ENCODE results near the gene TCF4. TPM values are rescaled to one million over a fixed set of nuclear protein-coding genes. Genes with fewer than 3 reads are reported as not detected.

The TCF4 gene
- polyA plus RNA-seq, 1 experiment = 47.3 TPM

GRCh38 chr18:55235094-55235461 lies 352.9 kb downstream of the TCF4 start:
- ChIA-PET POLR2A (interaction anchor here (0.9 kb wide), 1 partner anchor 87 kb away, joined by 4 read pairs; no protein-coding TSS in a partner anchor), CTCF (interaction anchor here (0.5 to 3.1 kb wide), 72 partner anchors 8 to 1447 kb away, joined by 3 to 36 read pairs (median 4); no protein-coding TSS in a partner anchor)
- no peaks in the 10 kb centered on the region for H3K9me3 ChIP-seq (ENCODE audit: control insufficient read depth, insufficient read depth, low read length)
- no peak for DNase-seq (ENCODE audit: low read depth, low spot score)
- TF ChIP-seq CTCF (IDR thresholded peaks at IDR 0.05; ENCODE audit: low read depth, low read length) = no peak
- H3K27ac ChIP-seq (ENCODE audit: low read depth, low read length) = no peak overlapping the region
- H3K4me3 ChIP-seq (ENCODE audit: low read depth, low read length) = no peak overlapping the region
- H3K27me3 ChIP-seq (ENCODE audit: control insufficient read depth, insufficient read depth, low read length) = no peaks in the 10 kb centered on the region

GRCh38 chr18:55234366-55235093 lies 353.5 kb downstream of the TCF4 start:
- H3K27ac ChIP-seq (ENCODE audit: low read depth, low read length) = no peak overlapping the region
- ChIA-PET POLR2A (interaction anchor here (0.6 to 0.9 kb wide), 3 partner anchors 87 to 1287 kb away, joined by 4 read pairs; no protein-coding TSS in a partner anchor), CTCF (interaction anchor here (0.5 to 3.1 kb wide), 92 partner anchors 8 to 1448 kb away, joined by 3 to 36 read pairs (median 4); no protein-coding TSS in a partner anchor)
- peak; percentile 90 for TF ChIP-seq CTCF (IDR thresholded peaks at IDR 0.05; ENCODE audit: low read depth, low read length)
- no peaks in the 10 kb centered on the region for H3K9me3 ChIP-seq (ENCODE audit: control insufficient read depth, insufficient read depth, low read length)
- peak; percentile 56 for DNase-seq (ENCODE audit: low read depth, low spot score)
- H3K4me3 ChIP-seq (ENCODE audit: low read depth, low read length) = no peak overlapping the region
- no peaks in the 10 kb centered on the region for H3K27me3 ChIP-seq (ENCODE audit: control insufficient read depth, insufficient read depth, low read length)

GRCh38 chr18:55233857-55234256 lies 354.1 kb downstream of the TCF4 start:
- TF ChIP-seq CTCF (IDR thresholded peaks at IDR 0.05; ENCODE audit: low read depth, low read length) = no peak
- ChIA-PET POLR2A (interaction anchor here (0.6 to 0.7 kb wide), 2 partner anchors 139 to 1288 kb away, joined by 4 read pairs; no protein-coding TSS in a partner anchor), CTCF (interaction anchor here (0.6 to 3.1 kb wide), 67 partner anchors 8 to 1391 kb away, joined by 3 to 36 read pairs (median 5); no protein-coding TSS in a partner anchor)
- no peak for DNase-seq (ENCODE audit: low read depth, low spot score)
- Histone ChIP-seq H3K27ac (ENCODE audit: low read depth, low read length) (no peak overlapping the region), H3K9me3 (ENCODE audit: control insufficient read depth, insufficient read depth, low read length) (no peaks in the 10 kb centered on the region), H3K4me3 (ENCODE audit: low read depth, low read length) (no peak overlapping the region), H3K27me3 (ENCODE audit: control insufficient read depth, insufficient read depth, low read length) (no peaks in the 10 kb centered on the region)

GRCh38 chr18:55232506-55232905 lies 355.5 kb downstream of the TCF4 start:
- Histone ChIP-seq H3K9me3 (ENCODE audit: control insufficient read depth, insufficient read depth, low read length) (no peaks in the 10 kb centered on the region), H3K27me3 (ENCODE audit: control insufficient read depth, insufficient read depth, low read length) (no peaks in the 10 kb centered on the region), H3K27ac (ENCODE audit: low read depth, low read length) (no peak overlapping the region), H3K4me3 (ENCODE audit: low read depth, low read length) (no peak overlapping the region)
- no peak for TF ChIP-seq CTCF (IDR thresholded peaks at IDR 0.05; ENCODE audit: low read depth, low read length)
- ChIA-PET CTCF (interaction anchor here (0.9 kb wide), 1 partner anchor 1343 kb away, joined by 3 read pairs; no protein-coding TSS in a partner anchor), POLR2A (no interaction called here)
- no peak for DNase-seq (ENCODE audit: low read depth, low spot score)

GRCh38 chr18:55229682-55230081 lies 358.3 kb downstream of the TCF4 start:
- Histone ChIP-seq H3K27me3 (ENCODE audit: control insufficient read depth, insufficient read depth, low read length) (no peaks in the 10 kb centered on the region), H3K27ac (ENCODE audit: low read depth, low read length) (no peak overlapping the region), H3K4me3 (ENCODE audit: low read depth, low read length) (no peak overlapping the region), H3K9me3 (ENCODE audit: control insufficient read depth, insufficient read depth, low read length) (no peaks in the 10 kb centered on the region)
- POLR2A ChIA-PET = no interaction called here
- CTCF ChIA-PET = interaction anchor here (0.6 kb wide), 1 partner anchor 46 kb away, joined by 5 read pairs; no protein-coding TSS in a partner anchor
- no peak for DNase-seq (ENCODE audit: low read depth, low spot score)
- TF ChIP-seq CTCF (IDR thresholded peaks at IDR 0.05; ENCODE audit: low read depth, low read length) = no peak

All from AG04450 (cell line).